ENCODE results near the gene KDELR3.

Gene KDELR3

DNA sequence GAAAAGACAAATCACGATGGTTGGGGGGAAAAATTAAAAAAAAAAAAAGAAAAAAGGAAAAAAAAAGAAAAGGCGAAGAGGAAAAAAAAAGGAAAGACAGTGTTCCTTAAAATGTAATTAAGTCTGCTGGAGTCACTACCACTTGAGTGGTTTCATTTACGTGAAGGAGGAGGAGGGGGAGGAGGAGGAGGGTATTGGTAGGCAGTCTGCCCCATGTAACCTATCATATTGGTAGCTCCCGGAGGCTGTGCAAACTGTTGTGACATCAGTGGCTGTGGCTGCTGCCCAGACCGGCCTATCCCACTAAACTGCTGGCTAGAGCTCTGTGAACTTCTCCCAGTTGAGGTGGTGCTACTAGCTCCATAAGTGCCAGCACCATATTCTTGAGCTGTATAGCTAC is 17.9 kb downstream of the KDELR3 start:
- no peak for TF ChIP-seq FOXP2 (optimal IDR thresholded peaks at IDR 0.05; ENCODE audit: borderline replicate concordance, extremely low read depth, extremely low read length, insufficient read depth)
- TF ChIP-seq POLR2AphosphoS5 (IDR thresholded peaks at IDR 0.05; ENCODE audit: low read depth, low read length) = no peak
- TF ChIP-seq SIN3A (IDR thresholded peaks at IDR 0.05; ENCODE audit: borderline replicate concordance, insufficient read depth, low read length) = no peak
- no peak for TF ChIP-seq REST (IDR thresholded peaks at IDR 0.05; ENCODE audit: insufficient read depth in 1 of 2, low read depth in 2 of 2, low read length in 2 of 2)
- no peak for TF ChIP-seq TAF1 (IDR thresholded peaks at IDR 0.05; ENCODE audit: borderline replicate concordance, insufficient read depth, low read length)

DNA sequence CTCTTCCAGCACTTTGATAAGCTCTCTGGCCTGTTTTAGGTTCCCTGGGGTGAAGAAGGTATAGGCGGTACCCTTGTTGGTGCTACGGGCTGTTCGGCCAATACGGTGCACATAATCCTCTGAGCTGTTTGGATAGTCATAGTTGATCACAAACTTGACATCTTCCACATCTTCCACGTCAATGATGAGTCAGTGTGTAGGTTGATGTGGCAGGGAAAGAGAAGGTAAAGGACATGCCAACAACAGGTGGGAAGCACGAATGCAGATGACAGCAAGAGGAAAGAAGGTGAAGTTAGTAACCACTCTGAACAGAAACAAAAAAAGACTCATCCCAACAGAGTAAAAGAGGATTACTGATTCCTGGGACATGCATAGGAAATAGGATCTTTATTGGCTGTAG is 20.1 kb downstream of the KDELR3 start:
- TF ChIP-seq POLR2AphosphoS5 (IDR thresholded peaks at IDR 0.05; ENCODE audit: low read depth, low read length) = peak; percentile 39; the same call in 1 of the 2 replicates
- TF ChIP-seq REST (IDR thresholded peaks at IDR 0.05; ENCODE audit: insufficient read depth in 1 of 2, low read depth in 2 of 2, low read length in 2 of 2) = no peak
- TF ChIP-seq SIN3A (IDR thresholded peaks at IDR 0.05; ENCODE audit: borderline replicate concordance, insufficient read depth, low read length) = no peak
- no peak for TF ChIP-seq FOXP2 (optimal IDR thresholded peaks at IDR 0.05; ENCODE audit: borderline replicate concordance, extremely low read depth, extremely low read length, insufficient read depth)
- no peak for TF ChIP-seq TAF1 (IDR thresholded peaks at IDR 0.05; ENCODE audit: borderline replicate concordance, insufficient read depth, low read length)

DNA sequence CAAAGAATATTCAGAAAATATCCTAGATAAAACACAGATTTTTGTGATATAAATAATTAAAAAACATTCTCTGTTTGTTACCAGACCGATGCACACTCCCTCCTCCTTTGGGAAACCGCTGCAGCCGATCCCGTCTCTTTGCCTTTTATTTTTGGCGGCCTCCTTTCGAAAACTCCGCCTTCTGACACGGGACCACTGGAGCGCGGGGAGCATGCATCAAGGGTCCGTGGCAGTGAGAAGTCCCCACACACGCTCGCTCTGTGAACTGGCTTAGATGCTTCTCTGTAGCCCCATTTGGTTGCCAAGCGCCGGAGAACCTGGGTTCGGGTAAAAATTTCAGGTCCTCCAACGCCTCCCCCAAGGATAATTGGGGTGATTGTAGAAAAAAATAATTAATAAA is 21.2 kb downstream of the KDELR3 start:
- TF ChIP-seq REST (IDR thresholded peaks at IDR 0.05; ENCODE audit: insufficient read depth in 1 of 2, low read depth in 2 of 2, low read length in 2 of 2) (no peak), SIN3A (IDR thresholded peaks at IDR 0.05; ENCODE audit: borderline replicate concordance, insufficient read depth, low read length) (no peak), FOXP2 (optimal IDR thresholded peaks at IDR 0.05; ENCODE audit: borderline replicate concordance, extremely low read depth, extremely low read length, insufficient read depth) (no peak), POLR2AphosphoS5 (IDR thresholded peaks at IDR 0.05; ENCODE audit: low read depth, low read length) (peak; percentile 4; the same call in 1 of the 2 replicates), TAF1 (IDR thresholded peaks at IDR 0.05; ENCODE audit: borderline replicate concordance, insufficient read depth, low read length) (no peak)

DNA sequence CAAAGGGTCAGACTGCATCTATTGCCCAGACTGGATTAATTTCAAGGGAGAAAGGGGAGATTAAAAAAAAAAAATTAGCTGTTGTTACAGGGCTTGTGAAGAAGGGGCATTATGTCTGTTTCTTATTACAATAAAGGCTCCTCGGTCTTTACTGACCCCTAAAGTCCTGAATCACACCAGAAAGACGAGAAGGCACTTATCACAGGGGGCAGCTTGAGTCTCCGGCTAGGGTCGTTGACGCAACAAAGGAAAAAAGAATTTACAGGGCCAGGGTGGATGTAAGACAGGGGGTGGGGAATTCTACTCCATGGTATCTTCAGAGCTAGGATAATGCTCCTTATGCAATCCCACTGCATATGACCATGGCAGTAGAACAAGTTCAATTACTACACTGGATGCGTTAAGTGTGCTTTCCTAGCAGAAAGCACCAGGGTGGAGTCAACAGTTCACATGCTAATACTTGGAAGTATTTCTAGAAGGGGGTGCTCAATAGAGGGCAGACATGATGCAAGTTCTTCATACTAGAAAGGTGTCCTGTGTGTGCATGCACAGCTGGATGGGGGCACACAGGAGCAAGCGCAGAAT is 21.8 kb downstream of the KDELR3 start:
- TF ChIP-seq POLR2AphosphoS5 (IDR thresholded peaks at IDR 0.05; ENCODE audit: low read depth, low read length) = no peak; the same call in 1 of the 2 replicates

- TF ChIP-seq REST (IDR thresholded peaks at IDR 0.05; ENCODE audit: insufficient read depth in 1 of 2, low read depth in 2 of 2, low read length in 2 of 2) (no peak), POLR2AphosphoS5 (IDR thresholded peaks at IDR 0.05; ENCODE audit: low read depth, low read length) (0 out of 2 replicates have a peak, but pooled peaks have one; percentile 22)
Observed at GRCh38 chr22:38490475-38490874, 22.6 kb downstream of the KDELR3 start.
